Hepatocyte (in vitro differentiated cells): Measurements from ENCODE around the gene GNS. TPM values are rescaled to one million over a fixed set of nuclear protein-coding genes. Genes with fewer than 3 reads are reported as not detected.

Experiments used
- DNase-seq: peaks from one replicate; pipeline ENCODE4 v3.0.0-alpha.2; 2016; ENCODE audit warnings: low spot score
- H2AFZ ChIP-seq: fragments of 200-600 bp; sonication (generic); 2 replicates; pipeline ENCODE4 v1.6.0; 2016; ENCODE audit warnings: antibody characterized with exemption, mild to moderate bottlenecking
- H3K27ac ChIP-seq: fragments of 200-600 bp; sonication (generic); 2 replicates; pipeline ENCODE4 v1.5.1; 2016; ENCODE audit warnings: mild to moderate bottlenecking
- H3K27me3 ChIP-seq: fragments of 200-600 bp; sonication (generic); 2 replicates; pipeline ENCODE4 v1.6.1; 2016
- H3K36me3 ChIP-seq: fragments of 200-600 bp; sonication (generic); replicated peaks from 2 replicates; pipeline ENCODE4 v1.5.1; 2016; ENCODE audit warnings: low read depth; ENCODE audit not compliant: insufficient read depth
- H3K4me1 ChIP-seq: fragments of 200-600 bp; sonication (generic); 2 replicates; pipeline ENCODE4 v1.5.1; 2016; ENCODE audit warnings: mild to moderate bottlenecking, moderate library complexity; ENCODE audit not compliant: insufficient read depth
- H3K4me2 ChIP-seq: fragments of 200-600 bp; sonication (generic); 2 replicates; pipeline ENCODE4 v1.6.0; 2016
- H3K4me3 ChIP-seq: fragments of 200-600 bp; sonication (generic); 2 replicates; pipeline ENCODE4 v1.5.1; 2016; ENCODE audit warnings: mild to moderate bottlenecking
- H3K79me2 ChIP-seq: fragments of 200-600 bp; sonication (generic); 2 replicates; pipeline ENCODE4 v1.6.0; 2017; ENCODE audit warnings: mild to moderate bottlenecking
- H3K9me2 ChIP-seq: fragments of 200-600 bp; sonication (generic); replicated peaks from 2 replicates; pipeline ENCODE4 v1.6.0; 2017; ENCODE audit warnings: mild to moderate bottlenecking; ENCODE audit not compliant: insufficient read depth
- H3K9me3 ChIP-seq: fragments of 200-600 bp; sonication (generic); 2 replicates; pipeline ENCODE4 v1.5.1; 2016; ENCODE audit warnings: low read depth, mild to moderate bottlenecking
- H4K20me1 ChIP-seq: fragments of 200-600 bp; sonication (generic); 2 replicates; pipeline ENCODE4 v1.6.0; 2016; ENCODE audit warnings: mild to moderate bottlenecking; ENCODE audit not compliant: insufficient read depth, poor library complexity, severe bottlenecking
- EZH2 ChIP-seq: fragments of 200-600 bp; sonication (generic); IDR thresholded peaks from 2 replicates; pipeline ENCODE4 v1.6.1; 2016; ENCODE audit warnings: antibody characterized with exemption, mild to moderate bottlenecking, borderline replicate concordance
- EZH2phosphoT487 ChIP-seq: fragments of 200-600 bp; sonication (generic); IDR thresholded peaks from one replicate; pipeline ENCODE4 v1.6.1; 2018; ENCODE audit warnings: antibody characterized with exemption, mild to moderate bottlenecking, low read depth, moderate library complexity; ENCODE audit not compliant: unreplicated experiment, severe bottlenecking
- WGBS: methylation state at CpG from one replicate; pipeline ENCODE4 v1.1.6; 2016; ENCODE audit warnings: low lambda C conversion rate; ENCODE audit errors: missing lambda C conversion rate; 5-methylcytosine and 5-hydroxymethylcytosine counted together
- polyA plus RNA-seq: library from polyadenylated mRNA; unstranded; fragments of >200 nt; fragmentation: Nextera tagmentation; extraction: Ambion mirVana; gene quantifications from 2 replicates; pipeline ENCODE4 v1.2.1, GENCODE V29; 2016
- total RNA-seq: library from RNA; depleted of rRNA; stranded (reverse); fragments of >200 nt; gene quantifications from 2 replicates; pipeline ENCODE4 v1.2.3, GENCODE V29; 2014
- TF ChIP-seq, protein P1 (sequence below): fragments of 200-600 bp; sonication (generic); IDR thresholded peaks from 2 replicates; pipeline ENCODE4 v1.5.1; 2016; ENCODE audit warnings: antibody characterized with exemption, mild to moderate bottlenecking; ENCODE audit not compliant: poor library complexity

GNS gene
- total and polyA plus RNA-seq, 2 experiments from 2014 or later: 88.0 to 193 TPM

DNA sequence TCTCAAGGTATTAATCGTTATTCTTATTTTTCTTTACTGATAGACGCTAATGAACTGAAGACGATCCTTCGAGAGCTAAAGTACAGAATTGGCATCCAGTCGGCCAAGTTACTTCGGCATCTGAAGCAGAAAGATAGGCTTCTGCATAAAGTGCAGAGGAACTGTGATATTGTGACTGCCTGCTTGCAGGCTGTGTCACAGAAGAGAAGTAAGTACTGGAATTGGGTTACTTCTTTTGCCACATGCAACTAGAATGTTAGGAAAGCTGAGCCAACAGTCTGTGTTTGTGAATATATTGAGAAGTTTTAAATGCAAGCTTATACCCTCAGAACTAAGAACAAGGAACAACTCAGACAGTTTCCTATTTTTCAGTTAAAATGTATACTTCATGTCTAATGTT lies 26.6 kb upstream of the GNS start:
- H3K4me3 ChIP-seq: no peak overlapping the region
- TF ChIP-seq, protein P1, sequence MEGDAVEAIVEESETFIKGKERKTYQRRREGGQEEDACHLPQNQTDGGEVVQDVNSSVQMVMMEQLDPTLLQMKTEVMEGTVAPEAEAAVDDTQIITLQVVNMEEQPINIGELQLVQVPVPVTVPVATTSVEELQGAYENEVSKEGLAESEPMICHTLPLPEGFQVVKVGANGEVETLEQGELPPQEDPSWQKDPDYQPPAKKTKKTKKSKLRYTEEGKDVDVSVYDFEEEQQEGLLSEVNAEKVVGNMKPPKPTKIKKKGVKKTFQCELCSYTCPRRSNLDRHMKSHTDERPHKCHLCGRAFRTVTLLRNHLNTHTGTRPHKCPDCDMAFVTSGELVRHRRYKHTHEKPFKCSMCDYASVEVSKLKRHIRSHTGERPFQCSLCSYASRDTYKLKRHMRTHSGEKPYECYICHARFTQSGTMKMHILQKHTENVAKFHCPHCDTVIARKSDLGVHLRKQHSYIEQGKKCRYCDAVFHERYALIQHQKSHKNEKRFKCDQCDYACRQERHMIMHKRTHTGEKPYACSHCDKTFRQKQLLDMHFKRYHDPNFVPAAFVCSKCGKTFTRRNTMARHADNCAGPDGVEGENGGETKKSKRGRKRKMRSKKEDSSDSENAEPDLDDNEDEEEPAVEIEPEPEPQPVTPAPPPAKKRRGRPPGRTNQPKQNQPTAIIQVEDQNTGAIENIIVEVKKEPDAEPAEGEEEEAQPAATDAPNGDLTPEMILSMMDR: no peak
- no peak for TF ChIP-seq EZH2
- TF ChIP-seq EZH2phosphoT487: no peak
- H2AFZ ChIP-seq: no peak overlapping the region
- H3K9me3 ChIP-seq: no peaks in the 10 kb centered on the region
- WGBS: 95% methylated on average over 6 of the region's 6 CpGs
- peaks cover 36% of the 10 kb centered on the region for H3K27me3 ChIP-seq
- H3K36me3 ChIP-seq: no peaks in the 10 kb centered on the region
- H3K4me1 ChIP-seq: peaks cover 5% of the 10 kb centered on the region
- no peak overlapping the region for H3K4me2 ChIP-seq
- no peaks in the 10 kb centered on the region for H3K9me2 ChIP-seq
- no peaks in the 10 kb centered on the region for H4K20me1 ChIP-seq
- no peaks in the 10 kb centered on the region for H3K79me2 ChIP-seq
- no peak for DNase-seq
- no peak overlapping the region for H3K27ac ChIP-seq

- H3K27ac ChIP-seq: no peak overlapping the region
- H3K9me3 ChIP-seq: no peaks in the 10 kb centered on the region
- H3K9me2 ChIP-seq: no peaks in the 10 kb centered on the region
- peaks cover 5% of the 10 kb centered on the region for H3K4me1 ChIP-seq
- peak overlapping the region; percentile 94 for H3K4me2 ChIP-seq
- no peak overlapping the region for H3K4me3 ChIP-seq
- DNase-seq: no peak
- TF ChIP-seq, protein P1: no peak
- no peak for TF ChIP-seq EZH2phosphoT487
- TF ChIP-seq EZH2: no peak
- H3K27me3 ChIP-seq: peaks cover 45% of the 10 kb centered on the region
- H4K20me1 ChIP-seq: no peaks in the 10 kb centered on the region
- H3K36me3 ChIP-seq: no peaks in the 10 kb centered on the region
- 71% methylated on average over 6 of the region's 6 CpGs for WGBS
- H3K79me2 ChIP-seq: no peaks in the 10 kb centered on the region
- no peak overlapping the region for H2AFZ ChIP-seq
These were observed 23.1 kb upstream of the GNS start for GRCh38 chr12:64782191-64782876.

DNA sequence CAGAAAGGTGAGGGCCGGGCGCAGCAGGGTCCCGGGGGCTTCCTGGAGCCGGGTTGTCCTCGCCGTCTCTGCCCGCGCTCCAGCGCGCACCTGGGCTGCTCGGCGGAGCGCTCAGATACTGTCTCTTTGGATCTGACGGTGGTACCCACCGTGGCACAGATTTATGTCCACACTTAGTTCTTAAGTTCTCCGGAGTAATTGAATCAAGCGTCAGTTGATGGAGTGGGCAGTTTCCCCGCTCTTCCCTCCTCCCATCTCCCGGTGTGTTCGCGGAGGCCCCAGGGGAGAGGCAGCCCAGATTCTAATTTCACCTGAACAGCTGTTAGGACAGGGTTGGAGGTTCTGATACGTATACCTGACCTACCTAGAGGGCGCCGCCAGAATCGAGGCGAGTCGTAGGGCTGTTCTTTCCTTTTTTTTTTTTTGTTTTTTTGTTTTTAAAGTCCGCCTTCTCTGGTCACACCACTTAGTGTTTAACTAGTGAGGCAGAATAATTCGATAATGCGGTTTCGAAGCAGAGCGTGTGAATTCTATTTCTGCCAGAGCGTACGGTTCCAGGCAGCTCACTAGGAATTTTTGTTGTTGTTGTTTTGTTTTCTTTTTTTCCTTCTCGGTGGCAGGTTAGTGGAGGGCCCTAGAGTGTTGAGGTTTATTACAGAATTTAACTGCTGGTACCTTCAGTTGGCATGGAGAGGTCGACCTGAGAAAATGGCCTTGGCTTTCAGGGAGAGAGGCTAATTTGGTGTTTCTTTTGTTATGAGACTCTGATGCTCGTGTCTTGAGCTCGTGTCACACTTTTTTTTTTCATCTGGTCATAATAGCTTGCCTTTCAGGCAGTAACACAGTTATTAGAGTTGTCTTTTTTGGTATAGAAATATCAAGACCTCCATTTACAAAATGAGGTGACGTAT lies 22.3 kb upstream of the GNS start:
- H3K4me1 ChIP-seq: peaks cover 5% of the 10 kb centered on the region
- no peaks in the 10 kb centered on the region for H4K20me1 ChIP-seq
- no peaks in the 10 kb centered on the region for H3K79me2 ChIP-seq
- no peaks in the 10 kb centered on the region for H3K9me2 ChIP-seq
- H3K36me3 ChIP-seq: no peaks in the 10 kb centered on the region
- peak overlapping the region; percentile 47 for H3K27ac ChIP-seq
- no peaks in the 10 kb centered on the region for H3K9me3 ChIP-seq
- H3K4me2 ChIP-seq: peak overlapping the region; percentile 94
- peak overlapping the region; percentile 67 for H2AFZ ChIP-seq
- no peak for TF ChIP-seq EZH2phosphoT487
- TF ChIP-seq, protein P1: no peak
- peak; percentile 70 for TF ChIP-seq EZH2
- 9% methylated on average over 39 of the region's 39 CpGs for WGBS
- no peak for DNase-seq
- H3K4me3 ChIP-seq: peak overlapping the region; percentile 51
- peaks cover 45% of the 10 kb centered on the region for H3K27me3 ChIP-seq
